Measurements from ENCODE around the gene NLRC3.

Gene NLRC3

GRCh38 chr16:3498988-3499387 is 78.2 kb downstream of the NLRC3 start:
- TF ChIP-seq SP1 (IDR thresholded peaks at IDR 0.05): no peak
- no peak for TF ChIP-seq CTBP1 (IDR thresholded peaks at IDR 0.05; ENCODE audit: borderline replicate concordance)
- TF ChIP-seq ARNT (IDR thresholded peaks at IDR 0.05): no peak
- no peak for TF ChIP-seq ELF4 (IDR thresholded peaks at IDR 0.05)
- no peak for TF ChIP-seq NFRKB (IDR thresholded peaks at IDR 0.05)
- TF ChIP-seq SUZ12 (IDR thresholded peaks at IDR 0.05): no peak
- ChIA-PET CTCF (no interaction called here), POLR2A (no interaction called here)
- DNase-seq (ENCODE audit: extremely low spot score): no peak

GRCh38 chr16:3497771-3498170 is 79.4 kb downstream of the NLRC3 start:
- DNase-seq (ENCODE audit: extremely low spot score): no peak
- ChIA-PET POLR2A (no interaction called here), CTCF (no interaction called here)
- TF ChIP-seq ARNT (IDR thresholded peaks at IDR 0.05) (no peak), HDGF (IDR thresholded peaks at IDR 0.05; ENCODE audit: borderline replicate concordance) (no peak), FOXA1 (IDR thresholded peaks at IDR 0.05) (no peak), SP1 (IDR thresholded peaks at IDR 0.05) (no peak), BHLHE40 (IDR thresholded peaks at IDR 0.05; ENCODE audit: borderline replicate concordance) (no peak), L3MBTL2 (conservative IDR thresholded peaks at IDR 0.05) (no peak), LEF1 (IDR thresholded peaks at IDR 0.05; ENCODE audit: borderline replicate concordance) (no peak), FOXK2 (IDR thresholded peaks at IDR 0.05) (no peak), CTBP1 (IDR thresholded peaks at IDR 0.05; ENCODE audit: borderline replicate concordance) (no peak), TARDBP (IDR thresholded peaks at IDR 0.05) (no peak), ZNF384 (IDR thresholded peaks at IDR 0.05) (no peak), SUZ12 (IDR thresholded peaks at IDR 0.05) (no peak), FOXM1 (IDR thresholded peaks at IDR 0.05; ENCODE audit: borderline replicate concordance) (no peak), ELF4 (IDR thresholded peaks at IDR 0.05) (no peak)
- TF ChIP-seq, protein P1, sequence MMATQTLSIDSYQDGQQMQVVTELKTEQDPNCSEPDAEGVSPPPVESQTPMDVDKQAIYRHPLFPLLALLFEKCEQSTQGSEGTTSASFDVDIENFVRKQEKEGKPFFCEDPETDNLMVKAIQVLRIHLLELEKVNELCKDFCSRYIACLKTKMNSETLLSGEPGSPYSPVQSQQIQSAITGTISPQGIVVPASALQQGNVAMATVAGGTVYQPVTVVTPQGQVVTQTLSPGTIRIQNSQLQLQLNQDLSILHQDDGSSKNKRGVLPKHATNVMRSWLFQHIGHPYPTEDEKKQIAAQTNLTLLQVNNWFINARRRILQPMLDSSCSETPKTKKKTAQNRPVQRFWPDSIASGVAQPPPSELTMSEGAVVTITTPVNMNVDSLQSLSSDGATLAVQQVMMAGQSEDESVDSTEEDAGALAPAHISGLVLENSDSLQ (IDR thresholded peaks at IDR 0.05): no peak

DNA sequence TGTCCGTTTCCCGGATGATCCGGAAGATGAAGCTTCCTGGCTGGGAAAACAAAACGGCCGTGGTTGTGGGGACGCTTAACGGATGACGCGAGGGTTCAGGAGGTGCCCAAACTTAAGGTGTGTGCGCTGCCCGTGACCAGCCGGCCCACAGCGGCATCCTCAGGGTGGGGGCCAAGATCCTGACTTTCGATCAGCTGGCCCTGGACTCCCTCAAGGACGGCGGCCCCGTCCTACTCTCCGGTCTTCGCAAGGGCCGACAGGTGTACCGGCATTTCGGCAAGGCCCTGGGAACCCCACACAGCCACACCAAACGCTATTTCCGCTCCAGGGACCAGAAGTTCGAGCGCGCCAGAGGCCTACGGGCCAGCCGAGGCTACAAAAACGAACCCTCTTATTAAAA is 80.8 kb downstream of the NLRC3 start:
- ChIA-PET CTCF (no interaction called here), POLR2A (no interaction called here)
- TF ChIP-seq, protein P1 (IDR thresholded peaks at IDR 0.05): no peak
- TF ChIP-seq FOXM1 (IDR thresholded peaks at IDR 0.05; ENCODE audit: borderline replicate concordance): no peak
- no peak for TF ChIP-seq NFRKB (IDR thresholded peaks at IDR 0.05)
- TF ChIP-seq ARNT (IDR thresholded peaks at IDR 0.05): no peak
- no peak for TF ChIP-seq HDGF (IDR thresholded peaks at IDR 0.05; ENCODE audit: borderline replicate concordance)
- no peak for TF ChIP-seq SP1 (IDR thresholded peaks at IDR 0.05)
- no peak for TF ChIP-seq SUZ12 (IDR thresholded peaks at IDR 0.05)
- no peak for TF ChIP-seq FOXK2 (IDR thresholded peaks at IDR 0.05)
- TF ChIP-seq ELF4 (IDR thresholded peaks at IDR 0.05): no peak
- TF ChIP-seq BHLHE40 (IDR thresholded peaks at IDR 0.05; ENCODE audit: borderline replicate concordance): no peak
- TF ChIP-seq LEF1 (IDR thresholded peaks at IDR 0.05; ENCODE audit: borderline replicate concordance): no peak
- no peak for TF ChIP-seq ZNF384 (IDR thresholded peaks at IDR 0.05)
- no peak for TF ChIP-seq L3MBTL2 (conservative IDR thresholded peaks at IDR 0.05)
- no peak for DNase-seq (ENCODE audit: extremely low spot score)

- no peak for DNase-seq (ENCODE audit: extremely low spot score)
- ChIA-PET POLR2A (no interaction called here), CTCF (no interaction called here)
- no peak for TF ChIP-seq ELF4 (IDR thresholded peaks at IDR 0.05)
- TF ChIP-seq SUZ12 (IDR thresholded peaks at IDR 0.05): no peak
- no peak for TF ChIP-seq CTBP1 (IDR thresholded peaks at IDR 0.05; ENCODE audit: borderline replicate concordance)
- no peak for TF ChIP-seq HDGF (IDR thresholded peaks at IDR 0.05; ENCODE audit: borderline replicate concordance)
- TF ChIP-seq ARNT (IDR thresholded peaks at IDR 0.05): no peak
- no peak for TF ChIP-seq L3MBTL2 (conservative IDR thresholded peaks at IDR 0.05)
- no peak for TF ChIP-seq TARDBP (IDR thresholded peaks at IDR 0.05)
- no peak for TF ChIP-seq FOXM1 (IDR thresholded peaks at IDR 0.05; ENCODE audit: borderline replicate concordance)
- TF ChIP-seq, protein P1 (IDR thresholded peaks at IDR 0.05): no peak
- TF ChIP-seq FOXA1 (IDR thresholded peaks at IDR 0.05): no peak
These were observed 82.0 kb downstream of the NLRC3 start, which contains the start of gene C16orf90 for GRCh38 chr16:3495176-3495575. C16orf90 (minus strand) TSS chr16:3495489; CDS start chr16:3495421, 68 bp downstream.

- DNase-seq (ENCODE audit: extremely low spot score): no peak
- ChIA-PET POLR2A (no interaction called here), CTCF (no interaction called here)
- TF ChIP-seq ARNT (IDR thresholded peaks at IDR 0.05): no peak
- TF ChIP-seq HDGF (IDR thresholded peaks at IDR 0.05; ENCODE audit: borderline replicate concordance): no peak
- TF ChIP-seq, protein P1 (IDR thresholded peaks at IDR 0.05): no peak
- TF ChIP-seq SP1 (IDR thresholded peaks at IDR 0.05): no peak
- no peak for TF ChIP-seq TARDBP (IDR thresholded peaks at IDR 0.05)
- TF ChIP-seq NFRKB (IDR thresholded peaks at IDR 0.05): no peak
- TF ChIP-seq ELF4 (IDR thresholded peaks at IDR 0.05): no peak
- TF ChIP-seq LEF1 (IDR thresholded peaks at IDR 0.05; ENCODE audit: borderline replicate concordance): no peak
- no peak for TF ChIP-seq FOXK2 (IDR thresholded peaks at IDR 0.05)
- no peak for TF ChIP-seq BHLHE40 (IDR thresholded peaks at IDR 0.05; ENCODE audit: borderline replicate concordance)
- no peak for TF ChIP-seq SUZ12 (IDR thresholded peaks at IDR 0.05)
- no peak for TF ChIP-seq FOXA1 (IDR thresholded peaks at IDR 0.05)
- no peak for TF ChIP-seq ZNF384 (IDR thresholded peaks at IDR 0.05)
These were observed 82.7 kb downstream of the NLRC3 start for GRCh38 chr16:3494386-3494973.

DNA sequence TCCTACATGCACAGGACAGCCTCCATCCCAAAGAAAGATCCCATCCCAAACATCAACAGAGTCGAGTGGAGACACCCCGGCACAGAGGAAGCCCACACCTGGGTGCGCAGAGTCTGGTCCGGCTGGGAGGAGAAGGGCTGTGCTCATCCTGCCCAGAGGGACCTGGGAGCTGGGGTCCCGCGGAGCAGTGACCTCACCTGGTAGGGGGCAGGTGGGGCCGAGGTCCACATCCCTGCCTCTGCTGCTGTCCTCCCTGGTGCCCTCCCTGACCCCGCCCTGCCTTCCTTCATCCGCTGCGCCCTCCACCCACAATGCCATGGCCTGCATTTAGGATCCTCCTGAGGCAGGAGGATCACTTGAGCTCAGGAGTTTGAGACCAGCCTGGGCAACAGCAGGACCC is 84.8 kb downstream of the NLRC3 start:
- no peak for TF ChIP-seq SP1 (IDR thresholded peaks at IDR 0.05)
- ChIA-PET CTCF (no interaction called here), POLR2A (no interaction called here)
- DNase-seq (ENCODE audit: extremely low spot score): no peak

Measured in HEK293T (cell line).